DND-41 (cell line): ENCODE results near the gene CNR1.

Source experiments
- CTCF ChIP-seq: IDR thresholded peaks from 2 replicates; pipeline ENCODE4 v1.5.1; 2012; ENCODE audit warnings: borderline replicate concordance, low read length, moderate library complexity, mild to moderate bottlenecking; ENCODE audit not compliant: poor library complexity, severe bottlenecking; ENCODE audit errors: extremely low read depth
- EZH2 ChIP-seq: IDR thresholded peaks from 3 replicates; pipeline ENCODE4 v1.6.1; 2012; ENCODE audit warnings: borderline replicate concordance, low read depth, mild to moderate bottlenecking, moderate library complexity, low read length, inconsistent platforms; ENCODE audit not compliant: severe bottlenecking

- TF ChIP-seq CTCF = no peak
- no peak for TF ChIP-seq EZH2
These were observed 43.2 kb upstream of the CNR1 start for GRCh38 chr6:88209301-88209700.
